HS-5 (cell line): Measurements from ENCODE around the gene FAM20A.
A peak's percentile ranks its signal among the peaks of the same experiment; 100 is the strongest.
"Not testable (repeated sequence)": the region's sequence is repeated elsewhere in the genome, so short reads cannot be mapped to it uniquely, and the experiment has no call there.

Source experiments
- DNase-seq: peaks from one replicate; pipeline ENCODE4 v3.0.0-alpha.2; 2012; ENCODE audit warnings: low read depth

FAM20A gene

DNA sequence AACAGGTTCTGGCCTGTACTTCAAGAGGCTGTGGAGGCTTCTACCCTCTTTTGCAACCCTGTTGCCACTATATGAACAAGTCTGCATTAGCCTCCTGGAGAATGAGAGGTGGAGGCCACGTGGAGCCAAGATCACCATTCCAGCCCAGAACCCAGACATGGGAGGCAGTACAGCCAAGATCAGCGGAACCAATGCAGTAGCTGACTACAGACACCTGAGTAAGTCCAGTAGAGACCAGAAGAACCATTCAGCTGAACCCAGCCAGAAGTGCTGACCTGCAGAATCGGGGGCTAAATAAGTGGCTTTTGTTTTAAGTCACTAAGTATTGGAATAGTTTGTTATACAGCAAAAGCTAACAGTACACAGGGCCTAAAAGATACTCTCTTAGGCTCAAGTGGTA, 12.1 kb downstream of the FAM20A start:
- no peak for DNase-seq

GRCh38 chr17:68588362-68588761, 12.8 kb downstream of the FAM20A start:
- DNase-seq: no peak

- no peak for DNase-seq
These were observed 13.3 kb downstream of the FAM20A start for GRCh38 chr17:68587847-68588246.

DNA sequence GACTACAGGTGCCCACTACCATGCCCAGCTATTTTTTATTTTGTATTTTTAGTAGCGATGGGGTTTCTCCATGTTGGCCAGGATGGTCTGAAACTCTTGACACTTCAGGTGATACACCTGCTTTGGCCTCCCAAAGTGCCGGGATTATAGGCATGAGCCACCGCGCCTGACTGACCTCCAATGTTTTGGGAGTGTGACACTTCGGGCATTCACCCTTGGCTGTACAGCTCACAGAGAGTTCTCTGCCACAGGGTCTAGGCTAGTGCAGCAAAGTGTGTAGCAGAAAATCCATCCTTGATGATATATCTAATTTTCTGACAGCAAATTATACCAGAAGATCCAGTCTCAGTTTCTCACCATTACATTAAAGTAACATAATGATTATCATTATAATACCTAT, 14.1 kb downstream of the FAM20A start:
- DNase-seq: no peak

DNA sequence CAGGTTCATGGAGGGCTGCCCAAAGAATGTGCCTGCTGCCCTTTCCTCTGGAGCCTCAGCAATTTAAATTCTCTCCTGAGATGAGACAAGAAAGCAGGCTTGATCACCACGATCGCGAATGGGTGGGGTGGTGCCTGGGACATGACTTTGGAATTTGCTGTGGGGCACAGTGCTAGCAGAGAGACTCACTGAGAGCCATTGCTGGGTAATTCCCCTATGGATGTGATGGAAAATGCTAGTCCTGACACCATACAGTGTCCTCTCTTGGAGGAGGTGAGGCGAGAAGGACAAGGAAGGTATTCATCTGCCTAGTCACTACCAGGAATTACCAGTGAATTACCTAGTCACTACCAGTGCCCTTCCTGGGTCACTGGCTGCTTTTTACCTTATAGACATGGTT, 15.5 kb downstream of the FAM20A start:
- no peak for DNase-seq

DNA sequence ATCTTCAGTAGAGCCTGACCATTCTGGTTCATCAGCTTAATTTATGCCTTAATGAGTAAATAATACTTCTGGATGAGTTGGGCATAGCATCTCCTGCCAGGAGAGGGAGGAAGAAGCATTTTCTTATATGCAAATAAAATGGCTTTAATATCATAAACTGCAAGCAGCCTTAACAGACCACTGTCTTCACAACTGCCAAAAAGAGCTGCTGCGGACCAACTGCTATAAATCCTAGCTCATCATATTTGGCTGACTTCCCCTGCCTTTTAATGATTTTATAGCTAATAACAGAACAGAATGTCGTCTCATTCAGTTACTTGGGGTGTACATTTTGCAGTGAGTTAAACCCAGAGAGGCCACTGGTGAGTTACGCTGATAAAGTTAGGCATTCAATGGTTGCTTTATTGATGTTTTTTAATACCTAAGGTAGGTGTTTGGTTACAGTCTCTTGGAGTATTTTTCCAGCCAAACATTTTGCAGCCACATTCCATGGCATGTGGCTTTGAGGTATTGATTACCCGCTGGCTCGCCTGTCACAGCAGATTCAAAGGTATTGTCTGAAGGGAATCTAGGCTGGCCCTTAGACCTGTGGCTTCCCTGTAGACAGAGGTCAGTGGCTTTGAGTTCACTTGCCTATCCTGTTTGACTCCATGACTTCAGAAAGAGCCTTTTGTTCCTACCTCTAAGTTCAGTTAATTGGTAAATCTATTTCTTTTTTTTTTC, 16.4 kb downstream of the FAM20A start:
- DNase-seq: no peak

- not testable (repeated sequence) for DNase-seq
These were observed 18.3 kb downstream of the FAM20A start for GRCh38 chr17:68582867-68583266.

- no peak for DNase-seq
These were observed 19.1 kb downstream of the FAM20A start for GRCh38 chr17:68581863-68582645.

DNA sequence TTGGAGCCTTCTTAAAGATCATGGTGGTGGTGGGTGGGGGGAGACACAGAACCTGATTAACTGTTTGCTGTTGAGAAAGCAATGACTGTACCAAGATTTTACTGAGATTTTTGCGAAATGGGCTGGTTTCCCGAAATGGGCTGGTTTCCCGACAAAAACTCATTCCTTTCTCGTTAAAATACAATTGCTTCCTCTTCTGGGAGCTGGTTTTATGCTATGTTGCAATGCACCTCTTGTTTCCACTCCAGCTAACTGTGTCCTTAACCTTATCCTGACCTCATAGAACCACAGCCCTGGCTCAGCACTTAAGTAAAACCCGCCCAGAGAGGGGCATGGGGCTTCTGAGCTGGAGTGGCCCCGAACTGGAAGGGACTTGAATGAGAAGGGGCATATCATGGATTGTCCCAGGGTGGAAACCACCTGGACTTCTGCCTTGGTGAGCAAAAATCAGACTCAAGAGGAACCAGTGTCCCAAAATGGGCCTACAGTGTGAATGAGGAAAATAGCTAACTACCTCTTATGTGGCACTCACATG, 20.9 kb downstream of the FAM20A start:
- DNase-seq: peak; percentile 68

DNA sequence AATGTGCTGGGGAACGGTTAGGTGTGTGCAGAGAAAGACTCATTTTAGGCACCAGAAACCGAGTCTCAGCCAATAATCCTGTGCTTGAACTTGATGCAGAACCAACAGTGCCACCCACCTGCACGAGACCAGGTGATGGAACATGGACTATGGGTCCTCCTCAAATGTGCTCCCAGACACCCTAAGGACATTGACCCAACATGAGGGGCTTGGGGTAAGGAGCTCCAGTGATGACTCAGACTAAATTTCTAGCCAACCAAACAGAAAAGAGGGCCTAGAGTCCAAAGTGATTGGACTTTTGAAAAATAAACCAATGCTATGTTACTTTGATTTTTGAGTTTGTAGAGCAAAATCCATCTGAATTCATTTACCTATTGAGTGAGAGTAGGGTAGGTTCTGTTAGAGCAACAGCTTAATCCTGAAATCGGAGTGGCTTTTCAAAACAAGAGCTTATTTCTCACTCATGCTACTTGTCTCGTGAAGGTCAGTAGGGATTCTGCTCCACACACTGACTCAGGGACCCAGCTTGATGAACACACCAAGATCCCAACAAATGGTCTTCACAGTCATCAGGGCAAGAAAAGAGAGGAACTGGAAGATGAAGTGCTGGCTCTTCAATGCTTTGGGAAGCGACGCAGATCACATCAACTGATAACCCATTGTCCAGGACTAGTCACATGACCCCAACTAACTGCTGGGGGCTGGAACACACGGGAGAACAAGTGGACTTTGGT, 21.8 kb downstream of the FAM20A start:
- DNase-seq: no peak

DNA sequence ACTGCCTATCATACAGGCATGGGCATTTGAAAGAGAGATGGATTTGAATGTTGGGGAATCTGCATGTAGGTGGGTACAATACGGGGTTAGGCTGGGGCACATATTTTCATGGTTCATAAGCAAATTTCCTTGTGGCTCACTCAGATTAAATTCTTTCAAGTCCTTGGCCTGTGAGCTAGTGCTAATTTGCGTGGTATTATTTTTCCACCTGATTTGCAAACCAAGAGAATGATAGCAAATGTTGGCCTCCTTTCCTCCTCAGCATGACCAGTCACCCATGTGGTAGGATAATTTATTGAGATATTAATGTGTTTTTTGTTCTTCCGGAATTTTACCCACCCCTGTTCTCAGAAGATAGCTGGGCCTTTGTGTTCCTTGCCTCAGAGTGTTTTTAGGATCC, 22.9 kb downstream of the FAM20A start:
- DNase-seq: no peak

GRCh38 chr17:68577497-68577821, 23.7 kb downstream of the FAM20A start:
- no peak for DNase-seq

GRCh38 chr17:68576811-68577496, 24.2 kb downstream of the FAM20A start:
- no peak for DNase-seq

GRCh38 chr17:68576137-68576536, 25.0 kb downstream of the FAM20A start:
- DNase-seq: no peak

GRCh38 chr17:68573338-68573737, 27.8 kb downstream of the FAM20A start:
- no peak for DNase-seq

GRCh38 chr17:68572138-68572842, 28.9 kb downstream of the FAM20A start:
- DNase-seq: no peak

GRCh38 chr17:68570526-68570925, 30.6 kb downstream of the FAM20A start:
- DNase-seq: no peak

GRCh38 chr17:68569346-68569745, 31.8 kb downstream of the FAM20A start:
- no peak for DNase-seq

DNA sequence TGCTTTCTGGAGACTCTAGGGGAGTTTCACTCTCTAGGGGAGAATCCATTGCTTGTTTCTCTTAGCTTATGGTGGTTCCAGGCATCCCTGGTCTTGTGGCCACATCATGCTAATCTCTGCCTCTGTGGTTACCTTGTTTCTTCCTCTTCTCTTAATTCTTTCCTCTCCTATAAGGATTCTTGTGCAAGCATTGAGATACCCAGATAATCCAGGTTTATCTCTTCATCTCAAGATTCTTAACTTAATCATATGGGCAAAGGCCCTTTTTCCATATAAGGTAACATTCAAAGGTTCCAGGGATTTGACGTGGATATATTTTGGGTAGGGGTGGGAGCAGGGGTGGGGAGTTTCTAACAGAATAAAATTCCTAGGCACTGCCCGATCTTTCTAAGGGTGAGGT, 32.6 kb downstream of the FAM20A start:
- DNase-seq: no peak

DNA sequence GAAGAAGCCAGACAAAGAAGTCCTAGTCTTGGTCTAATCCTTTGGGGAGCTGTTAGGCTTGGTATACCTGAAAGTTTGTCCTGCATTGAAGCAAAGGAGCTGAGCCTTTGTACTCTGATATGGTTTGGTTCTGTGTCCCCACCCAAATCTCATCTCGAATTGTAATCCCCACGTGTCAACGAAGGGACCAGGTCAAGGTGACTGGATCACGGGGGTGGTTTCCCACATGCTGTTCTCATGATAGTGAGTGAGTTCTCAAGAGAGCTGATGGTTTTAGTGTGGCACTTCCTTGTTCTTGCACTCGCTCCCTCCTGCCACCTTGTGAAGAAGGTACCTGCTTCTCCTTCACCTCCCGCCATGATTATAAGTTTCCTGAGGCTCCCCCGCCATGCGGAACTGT, 33.6 kb downstream of the FAM20A start:
- DNase-seq: no peak

GRCh38 chr17:68567035-68567434, 34.1 kb downstream of the FAM20A start:
- no peak for DNase-seq

DNA sequence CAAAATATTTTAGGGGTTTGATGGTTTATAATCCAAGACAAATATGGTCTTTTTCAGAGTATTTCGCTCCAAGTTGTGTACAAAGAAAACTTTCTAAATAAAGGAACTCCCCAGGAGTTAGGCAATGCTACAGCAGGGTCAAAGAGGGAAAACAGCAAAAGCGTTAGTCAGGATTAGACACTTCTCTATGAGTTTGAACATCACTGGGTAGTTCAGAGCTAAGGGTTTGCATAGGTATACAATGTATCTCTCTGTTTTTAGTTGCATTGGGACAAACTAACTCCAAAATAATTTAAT, 34.8 kb downstream of the FAM20A start:
- no peak for DNase-seq
